ENCODE results near the gene NCOA7.

The NCOA7 gene

DNA sequence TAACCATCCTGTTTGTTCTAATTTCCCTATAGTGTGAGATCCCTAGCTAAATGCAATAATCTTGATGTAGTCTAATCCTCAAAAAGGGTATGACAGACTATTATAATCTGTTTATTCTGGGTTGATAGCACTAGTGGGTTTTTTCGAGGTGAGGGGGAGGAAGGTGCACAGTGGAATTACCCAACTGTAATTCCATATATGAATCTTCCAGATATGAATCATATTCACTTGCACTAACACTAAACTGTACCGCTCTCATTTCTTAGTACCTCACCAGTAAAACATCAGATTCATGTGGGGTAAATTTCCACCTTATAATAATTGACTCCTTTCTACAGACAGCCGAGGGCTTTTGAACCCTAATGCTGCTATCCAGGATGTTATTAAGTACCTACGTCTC lies 16.5 kb downstream of the NCOA7 start:
- Histone ChIP-seq H3K36me3 (ENCODE audit: insufficient read depth, low read length) (peaks cover 6% of the 10 kb centered on the region; the same call in 1 of the 2 replicates), H3F3A (ENCODE audit: insufficient read depth, low read length) (no peaks in the 10 kb centered on the region), H3K27ac (ENCODE audit: low read depth, low read length, poor library complexity, severe bottlenecking) (peak overlapping the region; percentile 28), H4K20me1 (ENCODE audit: insufficient read depth, low read length) (no peaks in the 10 kb centered on the region), H3K27me3 (ENCODE audit: insufficient read depth, low read length) (no peaks in the 10 kb centered on the region), H3K4me1 (ENCODE audit: insufficient read depth, low read length, severe bottlenecking) (peaks cover 88% of the 10 kb centered on the region), H2AFZ (ENCODE audit: low read length) (no peak overlapping the region), H3K9me3 (ENCODE audit: low read length) (no peaks in the 10 kb centered on the region), H3K4me3 (ENCODE audit: low read depth, low read length, poor library complexity, severe bottlenecking) (no peak overlapping the region), H3K4me2 (ENCODE audit: low read length) (no peak overlapping the region), H3K9me2 (ENCODE audit: low read depth, low read length) (no peaks in the 10 kb centered on the region), H3K79me2 (ENCODE audit: insufficient read depth, low read length) (peaks cover 55% of the 10 kb centered on the region), H3K9ac (ENCODE audit: low read length) (no peak overlapping the region; the same call in 1 of the 2 replicates)
- no peak for TF ChIP-seq EZH2 (IDR thresholded peaks at IDR 0.05; ENCODE audit: borderline replicate concordance, low read length)
- TF ChIP-seq, protein P1, sequence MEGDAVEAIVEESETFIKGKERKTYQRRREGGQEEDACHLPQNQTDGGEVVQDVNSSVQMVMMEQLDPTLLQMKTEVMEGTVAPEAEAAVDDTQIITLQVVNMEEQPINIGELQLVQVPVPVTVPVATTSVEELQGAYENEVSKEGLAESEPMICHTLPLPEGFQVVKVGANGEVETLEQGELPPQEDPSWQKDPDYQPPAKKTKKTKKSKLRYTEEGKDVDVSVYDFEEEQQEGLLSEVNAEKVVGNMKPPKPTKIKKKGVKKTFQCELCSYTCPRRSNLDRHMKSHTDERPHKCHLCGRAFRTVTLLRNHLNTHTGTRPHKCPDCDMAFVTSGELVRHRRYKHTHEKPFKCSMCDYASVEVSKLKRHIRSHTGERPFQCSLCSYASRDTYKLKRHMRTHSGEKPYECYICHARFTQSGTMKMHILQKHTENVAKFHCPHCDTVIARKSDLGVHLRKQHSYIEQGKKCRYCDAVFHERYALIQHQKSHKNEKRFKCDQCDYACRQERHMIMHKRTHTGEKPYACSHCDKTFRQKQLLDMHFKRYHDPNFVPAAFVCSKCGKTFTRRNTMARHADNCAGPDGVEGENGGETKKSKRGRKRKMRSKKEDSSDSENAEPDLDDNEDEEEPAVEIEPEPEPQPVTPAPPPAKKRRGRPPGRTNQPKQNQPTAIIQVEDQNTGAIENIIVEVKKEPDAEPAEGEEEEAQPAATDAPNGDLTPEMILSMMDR (IDR thresholded peaks at IDR 0.05; ENCODE audit: low read length): no peak

DNA sequence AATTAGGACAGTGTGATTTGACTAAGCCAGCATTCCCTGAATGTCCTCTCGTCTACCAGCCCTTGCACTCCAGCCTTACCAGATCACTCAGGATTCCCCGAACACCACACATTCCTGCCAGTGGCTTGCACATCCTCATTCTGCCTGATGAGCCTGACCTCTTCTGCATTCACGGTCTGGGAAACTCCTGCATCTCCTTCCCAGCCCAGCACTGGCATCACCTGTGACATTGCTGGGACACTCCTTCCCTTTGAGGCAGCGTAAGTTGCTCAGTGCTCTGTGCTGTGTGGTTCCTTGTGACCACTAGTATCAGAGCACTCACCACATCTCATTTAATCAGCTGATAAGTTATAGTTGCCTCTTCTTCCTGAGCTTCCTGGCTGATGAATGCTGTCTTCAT lies 17.3 kb downstream of the NCOA7 start:
- H3K9ac ChIP-seq (ENCODE audit: low read length): no peak overlapping the region
- H3K4me3 ChIP-seq (ENCODE audit: low read depth, low read length, poor library complexity, severe bottlenecking): no peak overlapping the region
- peaks cover 88% of the 10 kb centered on the region for H3K4me1 ChIP-seq (ENCODE audit: insufficient read depth, low read length, severe bottlenecking)

GRCh38 chr6:125808591-125808990 lies 17.8 kb downstream of the NCOA7 start:
- Histone ChIP-seq H3K9me2 (ENCODE audit: low read depth, low read length) (no peaks in the 10 kb centered on the region), H3K79me2 (ENCODE audit: insufficient read depth, low read length) (peaks cover 46% of the 10 kb centered on the region), H4K20me1 (ENCODE audit: insufficient read depth, low read length) (no peaks in the 10 kb centered on the region), H3K27ac (ENCODE audit: low read depth, low read length, poor library complexity, severe bottlenecking) (peak overlapping the region; percentile 74), H3K27me3 (ENCODE audit: insufficient read depth, low read length) (no peaks in the 10 kb centered on the region), H3K4me2 (ENCODE audit: low read length) (peak overlapping the region; percentile 56), H3F3A (ENCODE audit: insufficient read depth, low read length) (no peaks in the 10 kb centered on the region), H3K36me3 (ENCODE audit: insufficient read depth, low read length) (peaks cover 4% of the 10 kb centered on the region; the same call in 1 of the 2 replicates), H2AFZ (ENCODE audit: low read length) (no peak overlapping the region), H3K4me3 (ENCODE audit: low read depth, low read length, poor library complexity, severe bottlenecking) (peak overlapping the region; percentile 17), H3K9me3 (ENCODE audit: low read length) (no peaks in the 10 kb centered on the region), H3K9ac (ENCODE audit: low read length) (no peak overlapping the region; the same call in 1 of the 2 replicates), H3K4me1 (ENCODE audit: insufficient read depth, low read length, severe bottlenecking) (peaks cover 87% of the 10 kb centered on the region)
- no peak for TF ChIP-seq EZH2 (IDR thresholded peaks at IDR 0.05; ENCODE audit: borderline replicate concordance, low read length)
- TF ChIP-seq, protein P1 (IDR thresholded peaks at IDR 0.05; ENCODE audit: low read length): no peak

More for the DNA sequence above, 17.3 kb downstream of the NCOA7 start:
- H3K9me2 ChIP-seq (ENCODE audit: low read depth, low read length): no peaks in the 10 kb centered on the region
- H3F3A ChIP-seq (ENCODE audit: insufficient read depth, low read length): no peaks in the 10 kb centered on the region
- peaks cover 52% of the 10 kb centered on the region for H3K79me2 ChIP-seq (ENCODE audit: insufficient read depth, low read length)
- no peaks in the 10 kb centered on the region for H3K9me3 ChIP-seq (ENCODE audit: low read length)
- peak overlapping the region; percentile 74 for H3K27ac ChIP-seq (ENCODE audit: low read depth, low read length, poor library complexity, severe bottlenecking)
- H3K36me3 ChIP-seq (ENCODE audit: insufficient read depth, low read length): peaks cover 4% of the 10 kb centered on the region; the same call in 1 of the 2 replicates
- no peaks in the 10 kb centered on the region for H3K27me3 ChIP-seq (ENCODE audit: insufficient read depth, low read length)
- no peak for TF ChIP-seq EZH2 (IDR thresholded peaks at IDR 0.05; ENCODE audit: borderline replicate concordance, low read length)
- TF ChIP-seq, protein P1 (IDR thresholded peaks at IDR 0.05; ENCODE audit: low read length): no peak
- no peak overlapping the region for H2AFZ ChIP-seq (ENCODE audit: low read length)
- H4K20me1 ChIP-seq (ENCODE audit: insufficient read depth, low read length): no peaks in the 10 kb centered on the region
- H3K4me2 ChIP-seq (ENCODE audit: low read length): peak overlapping the region; percentile 56; the same call in 1 of the 2 replicates
